AG04450 (cell line): Measurements from ENCODE around the gene YLPM1. TPM values are rescaled to one million over a fixed set of nuclear protein-coding genes. Genes with fewer than 3 reads are reported as not detected.

Source experiments
- CTCF ChIA-PET: fragments of 300-600, 350-600 bp; formaldehyde crosslinking; extraction: SDS; loops from one replicate; lab custom pipeline; 2022; ENCODE audit warnings: antibody characterized with exemption, inconsistent platforms; lab: Charles Lee
- POLR2A ChIA-PET: fragments of 350-600 bp; formaldehyde crosslinking; extraction: SDS; loops from one replicate; lab custom pipeline; 2021; ENCODE audit warnings: antibody characterized with exemption, inconsistent platforms; lab: Yijun Ruan, JAX
- DNase-seq: peaks from one replicate; pipeline ENCODE4 v3.0.0-alpha.2; 2011; ENCODE audit warnings: low read depth, low spot score
- H3K27ac ChIP-seq: one replicate; pipeline ENCODE4 v1.5.1; 2012; ENCODE audit warnings: low read depth, low read length, control low read depth
- H3K27me3 ChIP-seq: one replicate; pipeline ENCODE4 v1.6.0; 2012; ENCODE audit warnings: low read length; ENCODE audit not compliant: control insufficient read depth, insufficient read depth
- H3K4me3 ChIP-seq: 2 replicates; pipeline ENCODE4 v1.5.1; 2011; ENCODE audit warnings: mild to moderate bottlenecking, low read depth, low read length, control low read depth
- H3K9me3 ChIP-seq: 2 replicates; pipeline ENCODE4 v1.5.1; 2012; ENCODE audit warnings: low read length; ENCODE audit not compliant: control insufficient read depth, insufficient read depth
- polyA plus RNA-seq: library from polyadenylated mRNA; depleted of rRNA; stranded (reverse); fragments of >200 nt; gene quantifications from 2 replicates; pipeline ENCODE4 v1.2.3, GENCODE V29; 2011
- TF ChIP-seq, protein P1 (sequence below): IDR thresholded peaks from 2 replicates; pipeline ENCODE4 v1.5.1; 2011; ENCODE audit warnings: low read depth, low read length, control low read depth, inconsistent platforms

The YLPM1 gene
- polyA plus RNA-seq, 1 experiment: 15.3 TPM

DNA sequence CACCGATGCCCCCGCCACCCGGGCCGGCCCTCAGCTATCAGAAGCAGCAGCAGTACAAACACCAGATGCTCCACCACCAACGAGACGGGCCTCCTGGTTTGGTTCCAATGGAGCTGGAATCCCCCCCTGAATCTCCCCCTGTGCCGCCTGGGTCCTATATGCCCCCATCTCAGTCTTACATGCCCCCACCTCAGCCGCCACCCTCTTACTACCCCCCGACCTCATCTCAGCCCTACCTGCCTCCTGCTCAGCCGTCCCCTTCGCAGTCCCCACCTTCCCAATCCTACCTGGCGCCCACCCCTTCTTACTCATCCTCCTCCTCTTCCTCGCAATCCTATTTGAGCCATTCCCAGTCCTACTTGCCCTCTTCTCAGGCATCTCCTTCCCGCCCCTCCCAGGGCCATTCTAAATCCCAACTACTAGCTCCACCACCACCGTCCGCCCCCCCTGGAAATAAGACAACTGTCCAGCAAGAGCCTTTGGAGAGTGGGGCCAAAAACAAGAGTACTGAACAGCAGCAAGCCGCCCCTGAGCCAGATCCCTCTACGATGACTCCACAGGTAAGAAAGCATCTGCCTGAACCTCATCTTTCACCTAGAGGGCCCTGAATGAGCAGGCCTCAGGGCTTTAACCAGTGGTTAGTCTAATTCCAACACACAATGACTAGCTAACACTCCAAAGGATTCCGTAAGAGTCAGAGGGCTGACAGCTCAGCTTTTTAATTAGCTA, 851 bp downstream of the YLPM1 start:
- POLR2A ChIA-PET: interaction anchor here (0.6 to 1.3 kb wide), 7 partner anchors 14 to 1723 kb away, joined by 3 to 4 read pairs (median 3); partner anchors contain the start of gene LTBP2
- no peaks in the 10 kb centered on the region; the same call in 1 of the 2 replicates for H3K9me3 ChIP-seq

DNA sequence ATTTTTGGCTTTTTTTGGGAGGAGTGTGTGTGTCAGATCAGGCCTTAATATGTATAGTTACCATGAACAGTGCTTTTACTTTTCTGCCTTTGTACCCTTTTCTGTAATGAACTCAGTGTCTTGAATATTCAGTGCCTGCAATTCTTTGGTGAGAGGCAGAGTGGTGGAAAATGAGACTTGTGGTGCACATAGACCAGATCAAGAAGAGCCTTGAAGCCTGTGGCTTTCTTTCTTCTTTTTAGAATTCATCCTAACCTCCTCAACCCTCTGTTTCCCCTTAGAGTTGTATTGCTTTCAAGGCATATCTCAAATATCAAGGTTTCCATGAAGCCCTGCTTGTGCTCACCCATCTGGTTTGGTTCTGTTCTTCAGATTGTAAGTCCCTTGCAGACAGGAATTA, 2.6 kb downstream of the YLPM1 start:
- no peak for DNase-seq
- POLR2A ChIA-PET: no interaction called here

More for the DNA sequence above, 851 bp downstream of the YLPM1 start:
- no peak for DNase-seq
- Histone ChIP-seq H3K4me3 (peak overlapping the region; percentile 84), H3K27me3 (no peaks in the 10 kb centered on the region), H3K27ac (no peak overlapping the region)
- TF ChIP-seq, protein P1, sequence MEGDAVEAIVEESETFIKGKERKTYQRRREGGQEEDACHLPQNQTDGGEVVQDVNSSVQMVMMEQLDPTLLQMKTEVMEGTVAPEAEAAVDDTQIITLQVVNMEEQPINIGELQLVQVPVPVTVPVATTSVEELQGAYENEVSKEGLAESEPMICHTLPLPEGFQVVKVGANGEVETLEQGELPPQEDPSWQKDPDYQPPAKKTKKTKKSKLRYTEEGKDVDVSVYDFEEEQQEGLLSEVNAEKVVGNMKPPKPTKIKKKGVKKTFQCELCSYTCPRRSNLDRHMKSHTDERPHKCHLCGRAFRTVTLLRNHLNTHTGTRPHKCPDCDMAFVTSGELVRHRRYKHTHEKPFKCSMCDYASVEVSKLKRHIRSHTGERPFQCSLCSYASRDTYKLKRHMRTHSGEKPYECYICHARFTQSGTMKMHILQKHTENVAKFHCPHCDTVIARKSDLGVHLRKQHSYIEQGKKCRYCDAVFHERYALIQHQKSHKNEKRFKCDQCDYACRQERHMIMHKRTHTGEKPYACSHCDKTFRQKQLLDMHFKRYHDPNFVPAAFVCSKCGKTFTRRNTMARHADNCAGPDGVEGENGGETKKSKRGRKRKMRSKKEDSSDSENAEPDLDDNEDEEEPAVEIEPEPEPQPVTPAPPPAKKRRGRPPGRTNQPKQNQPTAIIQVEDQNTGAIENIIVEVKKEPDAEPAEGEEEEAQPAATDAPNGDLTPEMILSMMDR: no peak
- CTCF ChIA-PET: interaction anchor here (0.6 to 2.0 kb wide), 6 partner anchors 26 to 263 kb away, joined by 3 to 6 read pairs (median 4); no protein-coding TSS in a partner anchor

DNA sequence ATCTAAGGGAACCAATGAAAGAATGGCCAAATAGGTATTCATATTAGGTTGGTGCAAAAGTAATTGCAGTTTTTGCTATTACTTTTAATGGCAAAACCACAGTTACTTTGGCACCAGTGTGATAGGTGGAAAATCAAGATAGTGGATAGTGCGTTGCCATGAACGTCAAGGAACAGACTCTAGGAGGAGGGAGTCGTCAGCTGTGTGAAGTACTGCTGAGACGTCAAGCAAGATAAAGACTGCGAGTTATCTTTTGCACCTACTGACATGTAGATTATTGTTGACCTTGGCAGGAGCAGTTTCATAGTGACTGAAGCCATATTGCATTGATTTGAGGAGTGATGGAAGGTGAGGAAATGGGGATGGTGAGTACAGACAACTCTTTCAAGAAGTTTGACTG, 8.3 kb downstream of the YLPM1 start:
- POLR2A ChIA-PET: no interaction called here
- no peak for DNase-seq
- no peak overlapping the region for H3K4me3 ChIP-seq
- CTCF ChIA-PET: interaction anchor here (1.0 kb wide), 1 partner anchor 9 kb away, joined by 3 read pairs; no protein-coding TSS in a partner anchor
- TF ChIP-seq, protein P1: no peak
- H3K27ac ChIP-seq: no peak overlapping the region
- H3K9me3 ChIP-seq: no peaks in the 10 kb centered on the region
- H3K27me3 ChIP-seq: no peaks in the 10 kb centered on the region

More for the DNA sequence above, 2.6 kb downstream of the YLPM1 start:
- H3K9me3 ChIP-seq: no peaks in the 10 kb centered on the region; the same call in 1 of the 2 replicates
- peak overlapping the region; percentile 84 for H3K4me3 ChIP-seq
- H3K27ac ChIP-seq: no peak overlapping the region
- no peaks in the 10 kb centered on the region for H3K27me3 ChIP-seq
- CTCF ChIA-PET: no interaction called here
- TF ChIP-seq, protein P1: no peak

DNA sequence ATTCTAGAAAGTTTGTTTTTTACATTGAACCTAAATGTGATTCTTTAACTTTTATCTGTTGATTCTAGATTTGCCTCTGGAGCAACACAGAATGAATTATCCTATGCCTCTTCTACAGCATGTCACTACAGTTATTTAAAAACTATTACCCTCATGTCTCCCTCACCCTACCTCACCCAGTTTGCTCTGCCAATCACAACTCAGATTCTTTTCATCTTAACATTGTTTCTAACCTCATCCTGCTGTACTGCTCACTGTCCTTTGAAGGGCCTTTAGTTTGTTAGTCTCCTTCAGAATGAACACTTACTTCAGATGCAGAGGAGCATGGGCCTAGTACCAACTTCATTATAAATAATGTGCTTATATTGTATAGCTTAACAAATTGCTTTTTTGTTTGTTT, 21.5 kb downstream of the YLPM1 start:
- Histone ChIP-seq H3K9me3 (no peaks in the 10 kb centered on the region), H3K27me3 (no peaks in the 10 kb centered on the region), H3K4me3 (no peak overlapping the region), H3K27ac (no peak overlapping the region)
- no peak for DNase-seq
- ChIA-PET CTCF (interaction anchor here (1.2 kb wide), 1 partner anchor 20 kb away, joined by 4 read pairs; no protein-coding TSS in a partner anchor), POLR2A (no interaction called here)
- TF ChIP-seq, protein P1: no peak

GRCh38 chr14:74785056-74785613, 22.0 kb downstream of the YLPM1 start:
- CTCF ChIA-PET: interaction anchor here (0.6 to 1.2 kb wide), 3 partner anchors 19 to 1198 kb away, joined by 3 to 4 read pairs (median 4); no protein-coding TSS in a partner anchor
- Histone ChIP-seq H3K27me3 (no peaks in the 10 kb centered on the region), H3K27ac (no peak overlapping the region), H3K4me3 (no peak overlapping the region), H3K9me3 (no peaks in the 10 kb centered on the region)
- POLR2A ChIA-PET: no interaction called here
- TF ChIP-seq, protein P1: no peak
- DNase-seq: no peak
